ENCODE results near the gene AUTS2. TPM values are rescaled to one million over a fixed set of nuclear protein-coding genes. Genes with fewer than 3 reads are reported as not detected.

The AUTS2 gene
- total and polyA plus RNA-seq, 11 donors: 3.4 to 14.0 (median 7.3) TPM

DNA sequence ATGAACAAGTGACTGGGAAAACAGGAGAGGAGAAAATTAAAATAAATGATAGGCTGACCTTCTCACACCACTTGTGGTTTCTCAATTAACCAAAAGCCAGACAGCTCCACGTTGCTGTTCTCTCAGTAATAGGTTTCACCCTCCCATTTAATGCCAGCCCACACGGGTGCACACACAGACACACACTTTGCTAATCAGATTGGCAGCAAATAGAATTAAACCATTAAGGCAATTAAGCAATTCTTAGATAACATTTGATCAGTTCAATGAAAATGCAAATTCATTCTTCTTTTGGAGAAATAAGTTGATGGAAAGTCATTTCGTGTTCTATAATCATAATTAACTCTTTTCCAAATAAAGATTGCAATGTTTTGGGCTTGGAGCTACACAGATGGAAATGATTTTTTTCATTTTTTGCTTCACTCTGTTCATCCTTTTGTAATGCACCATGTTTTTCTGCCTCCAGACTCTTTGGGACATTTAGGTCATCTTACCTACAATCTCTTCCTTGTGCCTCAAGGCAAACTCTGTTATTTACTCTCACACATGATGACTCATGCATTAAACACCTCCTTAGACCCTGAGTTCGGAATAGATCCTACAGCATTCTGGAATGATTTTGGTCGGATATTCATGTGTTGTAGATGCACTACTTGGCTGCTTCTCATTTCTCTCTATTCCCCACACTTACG is 700.7 kb downstream of the AUTS2 start:
- intact Hi-C loops (cut with DNase I): no loop called here
- no peak for TF ChIP-seq POLR2A (IDR thresholded peaks at IDR 0.05)
- TF ChIP-seq, protein P1, sequence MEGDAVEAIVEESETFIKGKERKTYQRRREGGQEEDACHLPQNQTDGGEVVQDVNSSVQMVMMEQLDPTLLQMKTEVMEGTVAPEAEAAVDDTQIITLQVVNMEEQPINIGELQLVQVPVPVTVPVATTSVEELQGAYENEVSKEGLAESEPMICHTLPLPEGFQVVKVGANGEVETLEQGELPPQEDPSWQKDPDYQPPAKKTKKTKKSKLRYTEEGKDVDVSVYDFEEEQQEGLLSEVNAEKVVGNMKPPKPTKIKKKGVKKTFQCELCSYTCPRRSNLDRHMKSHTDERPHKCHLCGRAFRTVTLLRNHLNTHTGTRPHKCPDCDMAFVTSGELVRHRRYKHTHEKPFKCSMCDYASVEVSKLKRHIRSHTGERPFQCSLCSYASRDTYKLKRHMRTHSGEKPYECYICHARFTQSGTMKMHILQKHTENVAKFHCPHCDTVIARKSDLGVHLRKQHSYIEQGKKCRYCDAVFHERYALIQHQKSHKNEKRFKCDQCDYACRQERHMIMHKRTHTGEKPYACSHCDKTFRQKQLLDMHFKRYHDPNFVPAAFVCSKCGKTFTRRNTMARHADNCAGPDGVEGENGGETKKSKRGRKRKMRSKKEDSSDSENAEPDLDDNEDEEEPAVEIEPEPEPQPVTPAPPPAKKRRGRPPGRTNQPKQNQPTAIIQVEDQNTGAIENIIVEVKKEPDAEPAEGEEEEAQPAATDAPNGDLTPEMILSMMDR (IDR thresholded peaks at IDR 0.05): no peak
- 92 to 94% (median 93%) methylated on average over 6 of the region's 6 CpGs for WGBS, 4 donors
- Histone ChIP-seq H3K4me1 (no peaks in the 10 kb centered on the region), H3K27ac (no peak overlapping the region), H3K9me3 (peaks cover 0 to 3% (median 0%) of the 10 kb centered on the region in 12 donors), H3K4me3 (no peak overlapping the region), H3K27me3 (no peaks in the 10 kb centered on the region), H3K36me3 (no peaks in the 10 kb centered on the region)
- DNase-seq: no peak
- no peak for ATAC-seq

DNA sequence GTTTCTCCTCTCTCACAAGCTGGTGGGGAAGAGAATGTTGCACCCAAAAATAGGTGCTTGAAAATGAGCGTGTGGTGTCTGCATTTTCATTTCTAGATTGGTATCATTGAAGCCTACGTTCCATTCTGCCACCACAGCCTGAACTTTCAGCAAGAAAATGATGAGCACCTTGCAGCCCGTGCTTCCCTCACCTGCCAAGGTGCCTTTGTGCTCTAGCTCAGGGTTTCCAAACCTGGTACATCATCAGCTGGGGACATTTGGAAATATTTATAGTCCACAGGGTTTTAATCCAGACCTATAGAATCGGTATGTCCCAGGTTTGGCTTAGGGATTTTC is 701.2 kb downstream of the AUTS2 start:
- H3K4me1 ChIP-seq: no peaks in the 10 kb centered on the region
- H3K9me3 ChIP-seq: peaks cover 0 to 3% (median 0%) of the 10 kb centered on the region in 12 donors
- 95 to 98% (median 96%) methylated on average over 4 of the region's 4 CpGs for WGBS, 4 donors
- no peak overlapping the region for H3K4me3 ChIP-seq
- no peaks in the 10 kb centered on the region for H3K36me3 ChIP-seq
- TF ChIP-seq, protein P1 (IDR thresholded peaks at IDR 0.05): no peak
- no peak for TF ChIP-seq POLR2A (IDR thresholded peaks at IDR 0.05)
- no peaks in the 10 kb centered on the region for H3K27me3 ChIP-seq
- ATAC-seq (no peak), DNase-seq (no peak)
- no peak overlapping the region for H3K27ac ChIP-seq
- intact Hi-C loops (cut with DNase I): no loop called here

DNA sequence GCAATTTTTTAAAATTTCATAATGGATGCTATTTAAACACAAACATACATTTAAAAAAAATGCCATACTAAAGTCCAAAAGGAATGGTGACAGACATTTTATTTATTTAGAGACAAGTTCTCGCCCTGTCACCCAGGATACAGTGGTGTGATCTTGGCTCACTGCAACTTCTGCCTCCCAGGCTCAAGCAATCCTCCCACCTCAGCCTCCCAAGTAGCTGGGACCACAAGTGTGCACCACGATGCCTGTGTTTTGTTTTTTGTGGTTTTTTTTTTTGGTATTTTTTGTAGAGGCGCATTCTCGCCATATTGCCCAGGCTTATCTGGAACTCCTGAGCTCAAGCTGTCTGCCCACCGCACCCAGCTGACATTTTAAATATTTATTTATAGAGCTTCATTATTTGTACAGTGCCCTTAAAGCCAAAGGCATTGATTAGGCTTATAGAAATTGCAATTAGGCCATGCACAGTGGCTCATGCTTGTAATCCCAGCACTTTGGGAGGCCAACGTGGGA is 703.5 kb downstream of the AUTS2 start:
- no peaks in the 10 kb centered on the region for H3K36me3 ChIP-seq
- no peak for ATAC-seq
- H3K4me1 ChIP-seq: no peaks in the 10 kb centered on the region
- H3K9me3 ChIP-seq: no peaks in the 10 kb centered on the region
- WGBS, 4 donors: 89 to 94% (median 92%) methylated on average over 6 of the region's 6 CpGs
- H3K27me3 ChIP-seq: no peaks in the 10 kb centered on the region
- H3K27ac ChIP-seq: no peak overlapping the region
- intact Hi-C loops (cut with DNase I): no loop called here
- H3K4me3 ChIP-seq: no peak overlapping the region
- no peak for TF ChIP-seq POLR2A (IDR thresholded peaks at IDR 0.05)
- TF ChIP-seq, protein P1 (IDR thresholded peaks at IDR 0.05): no peak
- DNase-seq: no peak

DNA sequence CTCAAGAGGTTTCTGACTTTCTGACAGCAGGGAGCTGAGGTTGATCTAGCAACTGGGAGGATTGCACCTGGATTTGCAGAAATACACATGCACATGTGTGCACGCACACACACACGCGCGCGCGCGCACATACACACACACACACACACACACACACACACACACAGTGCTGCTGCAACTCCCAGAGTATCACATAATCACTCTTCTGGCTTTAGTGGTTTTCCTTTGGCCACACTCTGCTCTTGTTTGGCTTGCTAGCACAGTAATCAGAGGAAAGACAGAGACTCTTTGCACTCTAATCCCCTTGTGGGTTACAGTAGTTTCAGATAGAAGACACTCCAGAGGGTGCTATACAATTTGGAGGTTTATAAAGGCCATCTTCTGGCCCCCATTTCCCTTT is 705.0 kb downstream of the AUTS2 start:
- Histone ChIP-seq H3K27me3 (no peaks in the 10 kb centered on the region), H3K4me1 (no peaks in the 10 kb centered on the region), H3K4me3 (no peak overlapping the region), H3K9me3 (no peaks in the 10 kb centered on the region), H3K36me3 (no peaks in the 10 kb centered on the region), H3K27ac (no peak overlapping the region)
- 90 to 99% (median 96%) methylated on average over 7 of the region's 7 CpGs for WGBS, 4 donors
- ATAC-seq: no peak
- no peak for DNase-seq
- TF ChIP-seq, protein P1 (IDR thresholded peaks at IDR 0.05): no peak
- no peak for TF ChIP-seq POLR2A (IDR thresholded peaks at IDR 0.05)
- intact Hi-C loops (cut with DNase I): no loop called here
